B cell (primary cell): ENCODE data around the gene HYAL2.

ENCODE experiments used
- CTCF ChIP-seq: fragments of 200-600 bp; IDR thresholded peaks from one replicate; pipeline ENCODE4 v1.8.0; 2022; ENCODE audit warnings: antibody characterized with exemption, mild to moderate bottlenecking
- EZH2 ChIP-seq: IDR thresholded peaks from 2 replicates; pipeline ENCODE4 v1.6.1; 2012; ENCODE audit warnings: borderline replicate concordance, low read depth, mild to moderate bottlenecking, moderate library complexity, low read length; ENCODE audit not compliant: insufficient read depth, poor library complexity, severe bottlenecking

DNA sequence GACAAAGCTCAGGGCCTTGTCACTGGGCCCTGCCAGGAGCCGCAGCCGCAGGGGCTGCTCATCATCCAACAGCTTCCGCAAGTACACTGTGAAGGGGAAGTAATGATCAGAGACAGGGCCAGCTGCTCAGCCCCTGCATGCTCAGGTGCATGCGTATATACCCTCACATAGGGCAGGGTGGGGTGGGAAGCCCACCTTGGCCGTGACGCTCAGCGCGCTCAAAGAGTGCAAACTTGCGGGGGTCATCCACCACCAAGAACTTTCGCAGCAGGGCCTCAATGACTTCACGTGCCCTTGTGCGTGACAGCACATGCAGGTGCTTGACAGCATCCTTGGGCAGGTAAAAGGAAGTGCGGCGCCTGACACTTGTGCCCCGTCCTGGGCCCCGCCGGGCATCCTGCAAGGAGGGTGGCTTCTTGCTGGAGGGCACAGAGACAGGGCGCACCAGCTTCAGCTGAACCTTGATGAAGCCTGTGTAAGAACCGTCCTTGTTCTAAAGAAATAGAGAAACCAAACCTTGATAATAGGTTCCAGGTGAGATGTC, 8.9 kb upstream of the HYAL2 start:
- TF ChIP-seq CTCF (no peak), EZH2 (no peak)
